Stimulated activated CD8-positive, alpha-beta memory T cell treated with anti-CD3 and anti-CD28 coated beads, Interleukin-7, amount 100 ng/mL, for 48 hours (primary cell): ENCODE results near the gene PLEKHA8.
A peak's percentile ranks its signal among the peaks of the same experiment; 100 is the strongest.
"Not testable (repeated sequence)": the region's sequence is repeated elsewhere in the genome, so short reads cannot be mapped to it uniquely, and the experiment has no call there.

Source experiments
- DNase-seq, 2 donors: peaks; one replicate each; pipeline ENCODE4 v3.0.0-alpha.2; 2020; ENCODE audit warnings: low read depth in 1 of 2; ENCODE audit errors: extremely low read depth in 1 of 2

Gene PLEKHA8

DNA sequence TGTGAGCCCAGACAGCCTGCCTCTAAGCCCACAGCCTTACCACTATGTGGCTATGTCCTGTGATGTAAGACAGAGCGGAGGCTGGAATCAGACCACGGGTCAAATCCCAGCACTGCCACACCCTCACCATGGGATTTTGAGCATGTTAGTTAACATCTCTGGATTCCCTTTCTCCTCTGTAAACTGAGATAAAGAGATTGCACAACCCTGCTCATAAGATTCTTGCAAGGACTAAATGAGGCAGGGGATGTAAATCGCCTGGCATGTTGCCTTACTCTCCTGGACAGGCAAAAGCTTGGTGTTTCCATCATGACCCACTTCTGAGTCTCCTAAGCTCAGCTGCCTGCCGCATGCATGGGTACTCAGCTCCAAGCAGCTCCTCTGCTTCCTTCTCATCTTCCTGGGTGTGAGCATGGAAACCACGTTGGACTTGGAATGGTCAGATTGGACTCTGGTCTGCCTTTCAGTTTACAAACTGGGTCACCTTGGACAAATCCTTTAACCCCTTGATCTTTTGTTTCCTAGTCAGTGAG lies 65.3 kb downstream of the PLEKHA8 start:
- no peak for DNase-seq

DNA sequence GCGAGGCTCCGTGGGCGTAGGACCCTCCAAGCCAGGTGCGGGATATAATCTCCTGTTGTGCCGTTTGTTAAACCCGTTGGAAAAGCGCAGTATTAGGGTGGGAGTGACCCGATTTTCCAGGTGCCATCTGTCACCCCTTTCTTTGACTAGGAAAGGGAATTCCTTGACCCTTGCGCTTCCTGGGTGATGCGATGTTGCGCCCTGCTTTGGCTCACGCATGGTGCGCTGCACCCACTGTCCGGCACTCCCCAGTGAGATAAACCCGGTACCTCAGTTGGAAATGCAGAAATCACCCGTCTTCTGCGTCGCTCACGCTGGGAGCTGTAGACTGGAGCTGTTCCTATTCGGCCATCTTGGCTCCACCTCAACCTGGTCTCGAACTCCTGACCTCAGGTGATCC lies 70.4 kb downstream of the PLEKHA8 start:
- DNase-seq = not testable (repeated sequence)

DNA sequence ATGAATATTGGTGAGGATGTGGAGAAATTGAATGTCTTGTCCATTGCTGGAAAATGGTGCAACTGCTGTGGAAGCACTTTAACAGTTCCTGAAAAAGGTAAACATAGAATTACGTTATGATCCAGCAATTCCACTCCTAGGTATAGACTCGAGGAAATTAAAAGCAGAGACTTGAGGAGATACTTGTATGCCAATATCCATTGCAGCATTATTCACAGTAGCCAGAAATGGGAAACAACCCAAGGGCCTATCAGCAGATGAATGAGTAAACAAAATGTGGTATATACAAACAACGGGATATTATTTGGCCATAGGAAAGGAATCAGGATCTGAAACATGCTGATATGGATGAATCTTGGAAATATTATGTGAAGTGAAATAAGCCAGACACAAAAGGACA lies 74.1 kb downstream of the PLEKHA8 start:
- DNase-seq = no peak

DNA sequence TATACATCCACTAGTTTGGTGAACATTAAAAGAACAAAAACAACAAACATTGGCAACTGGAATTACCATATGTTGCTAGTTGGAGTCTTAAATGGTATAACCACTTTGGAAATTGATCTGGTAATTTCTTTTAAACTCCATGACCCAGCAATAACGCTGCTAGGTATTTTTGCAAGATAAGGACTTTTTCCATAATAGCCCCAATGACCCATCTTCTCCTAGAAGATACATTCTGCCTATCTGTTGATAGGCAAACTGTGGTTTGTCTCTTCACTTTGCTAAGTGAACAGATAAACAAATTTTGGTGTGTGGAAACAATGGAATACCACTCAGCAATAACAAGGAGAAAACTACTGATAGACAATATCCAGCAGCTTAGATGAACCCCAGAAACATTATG lies 75.9 kb downstream of the PLEKHA8 start:
- DNase-seq = no peak

DNA sequence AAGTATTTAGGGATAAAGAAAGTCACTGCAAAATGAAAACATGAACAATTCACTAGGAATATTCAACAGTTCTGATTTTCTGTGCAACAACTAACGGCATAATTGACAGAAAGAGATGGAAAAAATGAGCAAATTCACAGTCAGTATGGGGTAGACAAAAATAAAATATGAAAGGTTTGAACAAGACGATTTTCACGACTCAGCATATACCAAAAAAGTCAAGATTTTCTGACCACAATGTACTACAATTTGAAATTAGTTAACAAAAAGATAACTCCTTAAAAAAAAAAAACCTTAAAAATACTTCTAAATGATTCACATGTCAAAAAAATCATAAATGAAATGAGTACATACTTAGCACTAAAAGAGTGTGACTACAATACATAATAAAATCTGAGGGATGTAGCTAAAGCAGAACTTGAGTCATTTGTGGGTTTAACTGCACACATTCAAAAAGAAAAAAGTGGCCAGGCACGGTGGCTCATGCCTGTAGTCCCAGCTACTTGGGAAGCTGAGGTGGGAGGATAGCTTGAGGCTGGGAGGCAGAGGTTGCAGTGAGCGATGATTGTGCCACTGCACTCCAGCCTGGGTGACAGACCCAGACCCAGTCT lies 84.0 kb downstream of the PLEKHA8 start:
- DNase-seq = no peak

GRCh38 chr7:30113144-30113543 lies 84.9 kb downstream of the PLEKHA8 start:
- no peak for DNase-seq

DNA sequence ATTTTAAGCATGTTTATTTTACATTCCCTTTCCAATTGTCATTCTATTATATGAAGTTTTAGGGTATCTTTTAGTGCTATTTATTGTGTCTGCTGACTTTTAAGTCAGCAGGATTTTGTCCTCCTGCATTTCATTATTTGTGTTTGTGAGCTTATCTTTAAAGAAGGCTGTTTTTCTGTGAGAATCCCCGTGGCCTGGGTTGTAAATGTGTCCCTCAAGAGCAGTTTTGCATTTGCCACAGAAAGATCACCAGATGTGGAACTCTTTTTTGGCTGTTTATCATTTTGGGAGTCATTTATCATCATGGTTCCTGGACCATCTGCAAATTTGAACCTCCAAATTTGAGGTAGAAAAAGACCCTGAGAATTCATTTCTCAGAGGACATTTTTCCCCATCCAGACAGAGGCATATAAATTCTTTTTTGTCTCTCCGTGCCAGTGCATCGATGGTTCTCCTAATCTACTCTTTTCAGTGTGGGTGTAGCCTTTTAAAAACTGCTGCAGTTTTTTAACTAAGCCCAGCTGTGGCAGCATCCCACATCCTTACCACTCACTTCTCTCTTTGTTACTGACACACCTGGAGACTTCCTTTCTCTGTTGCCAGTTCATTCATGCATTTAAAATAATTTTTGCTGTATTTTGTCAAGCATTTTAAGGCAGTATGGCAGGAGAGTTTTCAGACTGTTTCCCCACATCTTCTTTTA lies 86.5 kb downstream of the PLEKHA8 start:
- no peak for DNase-seq

GRCh38 chr7:30115709-30116297 lies 87.6 kb downstream of the PLEKHA8 start:
- DNase-seq = no peak

DNA sequence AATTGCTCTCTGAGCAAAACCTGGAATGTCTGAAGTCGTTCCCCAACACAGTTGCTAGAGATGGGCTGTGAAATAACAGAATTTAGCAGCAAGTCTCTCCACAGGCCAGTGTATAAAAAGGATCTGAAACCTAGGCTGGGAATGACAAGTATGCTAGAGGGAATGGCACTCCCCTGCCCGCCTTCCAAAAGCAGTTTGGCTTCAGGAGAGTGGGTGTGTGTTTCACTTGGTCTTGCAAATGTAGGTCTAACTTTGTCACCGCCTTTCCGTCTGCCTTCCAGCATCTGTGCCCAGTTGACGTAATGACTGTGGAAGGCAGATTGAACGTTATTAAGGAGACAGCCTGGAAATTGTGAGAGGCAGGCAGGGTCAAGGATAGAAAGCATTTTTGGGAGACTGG lies 88.6 kb downstream of the PLEKHA8 start:
- no peak for DNase-seq

GRCh38 chr7:30117896-30118295 lies 89.7 kb downstream of the PLEKHA8 start:
- no peak for DNase-seq

- DNase-seq = no peak
These were observed 91.8 kb downstream of the PLEKHA8 start for GRCh38 chr7:30119890-30120577.

DNA sequence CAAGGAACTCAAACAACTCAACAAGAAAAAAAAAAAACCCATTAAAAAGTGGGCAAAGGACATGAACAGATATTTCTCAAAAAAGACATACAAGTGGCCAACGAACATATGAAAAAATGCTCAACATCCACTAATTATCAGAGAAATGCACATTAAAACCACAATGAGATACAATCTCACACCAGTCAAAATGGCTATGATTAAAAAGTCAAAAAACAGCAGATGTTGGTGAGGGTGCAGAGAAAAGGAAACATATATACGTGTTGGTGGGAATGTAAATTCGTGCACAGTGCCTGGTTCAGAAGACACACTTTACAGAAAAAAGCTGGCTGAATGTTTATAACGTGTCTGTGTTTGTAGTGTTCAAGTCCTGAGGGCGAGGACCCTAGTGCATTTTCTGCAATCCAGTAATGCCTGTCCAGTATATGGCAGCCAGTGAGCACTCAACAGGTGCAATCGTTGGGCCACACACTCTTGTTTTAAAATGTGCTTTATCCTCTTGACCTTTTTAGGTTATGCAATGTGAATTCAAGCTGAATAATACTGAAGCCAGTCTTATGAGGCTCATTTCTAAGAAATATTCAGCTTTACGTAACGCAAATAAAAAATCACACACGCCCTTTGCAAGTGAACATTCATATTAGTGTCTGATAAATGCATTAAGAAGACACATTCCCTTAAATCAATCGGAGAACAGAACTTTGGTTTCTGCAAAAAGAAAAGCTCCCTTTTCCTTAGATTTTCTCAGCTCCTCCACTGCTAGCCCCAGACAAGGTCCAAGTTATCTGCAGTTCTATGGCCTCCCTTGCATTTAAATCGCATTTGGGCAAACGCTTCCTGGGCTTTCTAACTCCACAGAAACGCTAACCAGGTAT lies 105.8 kb downstream of the PLEKHA8 start:
- no peak for DNase-seq

DNA sequence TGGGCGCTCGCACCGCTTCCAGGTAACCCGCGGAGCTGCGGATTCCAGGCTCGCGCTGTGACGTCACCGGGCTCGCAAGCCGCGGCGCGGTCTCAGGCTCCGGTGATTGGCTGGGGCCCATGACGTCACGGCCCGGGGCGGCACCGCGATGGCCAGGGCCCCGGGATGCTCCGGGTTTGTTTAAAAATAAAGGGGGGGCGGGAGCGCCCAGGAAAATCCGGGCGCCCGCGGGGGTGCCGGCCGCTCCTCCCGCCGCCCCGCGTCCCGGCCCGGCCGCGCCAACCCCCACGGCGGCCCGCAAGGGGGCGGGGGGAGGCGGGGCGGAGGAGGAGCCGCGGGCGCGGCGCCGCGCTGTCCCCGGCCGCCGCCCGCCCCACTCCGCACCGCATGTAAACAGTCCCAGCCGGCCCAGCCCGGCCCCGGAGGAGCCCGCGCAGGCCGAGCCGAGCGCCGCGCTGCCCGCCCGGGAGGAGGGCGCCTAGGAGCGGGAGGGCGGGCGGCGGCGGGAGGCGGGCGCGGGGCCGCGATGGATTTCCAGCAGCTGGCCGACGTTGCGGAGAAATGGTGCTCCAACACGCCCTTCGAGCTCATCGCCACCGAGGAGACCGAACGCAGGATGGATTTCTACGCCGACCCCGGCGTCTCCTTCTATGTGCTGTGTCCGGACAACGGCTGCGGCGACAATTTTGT lies 106.5 kb downstream of the PLEKHA8 start, which contains the start of gene MTURN:
TSS of gene MTURN (plus strand) at position 376 of the 690 bp plus-strand sequence. CDS start at position 527, 151 bp downstream.
- peak; percentile 52 to 71 for DNase-seq

DNA sequence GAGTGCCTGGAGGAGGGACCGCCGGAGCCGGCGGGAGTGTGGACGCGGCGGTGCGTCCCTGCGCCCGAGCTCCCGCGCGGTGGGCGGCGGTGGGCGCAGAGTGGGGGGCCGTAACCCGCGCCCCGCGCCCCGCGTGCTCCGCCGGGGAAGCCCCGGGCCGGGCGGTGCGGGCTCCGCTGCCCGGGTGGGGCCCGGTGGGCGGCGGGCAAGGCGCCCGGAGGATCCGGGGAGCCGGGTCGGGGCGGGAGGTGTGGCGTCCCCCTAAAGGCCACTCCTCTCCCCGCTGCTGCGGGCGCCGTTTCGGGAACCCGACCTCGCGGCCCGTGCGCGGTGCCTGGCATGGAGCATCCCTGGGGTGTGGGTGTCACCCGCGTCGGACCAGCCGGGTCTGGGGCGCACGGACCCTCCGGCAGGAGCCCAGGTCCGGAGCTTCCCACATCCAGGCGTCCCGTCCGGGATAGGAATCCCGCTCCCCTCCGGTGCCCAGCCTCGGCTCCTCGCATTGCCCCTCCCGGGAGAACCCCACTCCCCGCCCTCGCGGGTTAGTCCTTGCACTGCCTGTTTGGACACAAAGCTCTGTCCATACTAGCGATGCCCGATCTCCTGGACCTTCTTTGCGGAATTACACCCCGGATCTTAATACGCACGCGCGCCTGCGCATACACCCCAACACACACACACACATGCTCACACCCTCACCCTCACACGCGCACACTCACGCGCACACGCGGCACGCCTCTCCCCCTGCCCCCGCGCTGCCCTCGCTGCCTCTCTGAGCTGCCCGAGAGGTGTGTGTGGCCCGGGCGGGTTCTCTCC lies 107.3 kb downstream of the PLEKHA8 start:
- DNase-seq = no peak

DNA sequence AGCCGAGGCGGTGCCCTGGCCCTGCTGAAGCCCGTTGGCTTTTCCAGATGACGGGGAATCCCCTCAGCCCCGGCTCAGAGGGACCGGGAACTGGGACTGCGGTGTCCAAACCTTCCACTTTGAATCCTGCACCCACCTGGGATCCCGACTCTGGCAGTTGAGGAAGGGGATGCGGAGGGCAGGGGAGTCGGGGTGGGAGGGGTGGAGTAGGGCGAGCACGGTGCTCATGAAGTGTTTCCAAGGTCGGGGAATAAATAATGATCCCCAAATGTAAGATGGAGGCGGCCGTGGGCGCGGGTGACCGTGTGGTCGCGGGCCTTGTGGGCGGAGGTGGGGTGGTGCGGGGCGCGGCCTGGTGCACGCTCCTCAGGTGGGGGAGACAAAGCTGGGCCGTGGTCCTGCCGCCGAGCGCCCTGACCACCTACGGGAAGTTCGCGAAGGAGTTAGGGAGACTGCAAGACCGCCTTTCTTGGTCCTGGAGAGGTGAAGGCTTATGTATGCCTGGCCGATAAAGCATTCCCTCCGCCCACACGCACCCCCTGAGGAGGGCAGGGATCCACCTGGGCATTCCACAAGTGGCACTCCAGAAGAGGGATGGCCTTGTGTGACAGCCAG lies 108.0 kb downstream of the PLEKHA8 start:
- no peak for DNase-seq

DNA sequence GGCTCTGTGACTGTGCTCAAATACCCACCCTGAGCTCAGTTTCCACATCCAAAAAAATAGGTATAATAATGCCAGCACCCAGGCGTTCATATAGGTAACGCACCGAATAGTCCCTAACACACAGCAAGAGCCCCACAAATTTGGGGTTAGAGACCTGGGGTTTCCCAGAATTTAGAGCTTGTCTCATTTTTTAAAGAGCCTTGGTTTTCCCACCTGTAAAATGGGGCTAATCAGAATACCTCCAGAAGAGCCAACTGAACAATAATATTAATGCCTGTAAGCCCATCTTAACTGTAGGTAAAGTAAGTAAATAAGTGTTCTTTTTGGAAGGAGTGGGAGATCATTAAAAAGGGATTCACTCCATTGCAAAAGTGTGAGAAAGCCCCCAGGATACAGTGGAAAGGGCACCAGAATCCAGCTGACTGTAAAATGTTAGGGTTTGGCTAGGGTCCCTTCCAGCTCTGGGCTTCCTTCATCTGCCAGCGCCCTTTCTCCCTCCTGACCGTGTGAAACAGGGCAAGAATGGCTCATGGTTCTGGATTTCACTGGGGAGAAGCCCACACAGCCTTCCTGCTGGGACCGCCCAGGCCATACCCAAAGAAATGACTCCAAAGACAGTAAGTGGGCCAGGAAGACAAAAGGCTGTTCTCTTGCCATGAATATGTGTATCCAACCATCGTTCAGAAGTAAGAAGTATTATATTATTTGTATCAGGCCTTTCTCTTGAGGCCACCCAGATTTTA lies 108.7 kb downstream of the PLEKHA8 start:
- DNase-seq = no peak

DNA sequence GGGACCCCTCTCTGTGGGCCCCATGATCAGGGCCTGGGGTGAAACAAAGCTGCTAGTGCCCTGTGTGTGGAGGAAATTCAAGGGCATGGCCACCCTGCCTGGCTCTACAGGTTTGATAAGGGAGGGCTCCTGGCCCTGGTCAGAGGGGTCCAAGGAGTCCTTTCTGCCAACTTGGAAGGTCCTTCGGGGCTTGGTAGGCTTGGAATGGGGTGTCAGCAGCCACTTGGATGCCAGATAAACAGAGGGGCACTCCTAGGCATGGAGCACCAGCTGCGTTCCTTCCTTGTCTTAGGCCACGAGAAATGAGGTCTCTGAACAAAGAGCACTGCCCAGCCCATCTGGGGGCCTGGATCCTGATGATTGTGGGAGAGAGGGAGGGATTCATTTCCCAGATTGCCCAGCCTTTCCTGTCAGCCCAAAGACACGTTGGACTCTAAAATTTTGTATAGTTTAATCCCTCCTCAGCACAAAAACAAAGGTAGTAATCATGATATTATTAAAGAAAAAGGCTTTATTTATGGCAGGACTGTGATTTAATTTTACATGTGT lies 111.7 kb downstream of the PLEKHA8 start:
- DNase-seq = no peak

- no peak for DNase-seq
These were observed 112.2 kb downstream of the PLEKHA8 start for GRCh38 chr7:30140456-30140855.
